Vagina (tissue), 2 donors: ENCODE data around the gene ASB14.

ENCODE experiments used
- CTCF ChIP-seq, 3 experiments: fragments of 450-650 bp in 2 of 3; fragments of 200-600 bp in 1 of 3; sonication (generic) in 1 of 3; IDR thresholded peaks; one replicate each; pipeline ENCODE4 v1.5.1; 2017 to 2019; ENCODE audit warnings: antibody characterized with exemption in 3 of 3, mild to moderate bottlenecking in 2 of 3, moderate library complexity in 2 of 3
- POLR2A ChIP-seq, 2 donors: fragments of 450-650 bp; IDR thresholded peaks; one replicate each; pipeline ENCODE4 v1.6.1; 2017; ENCODE audit warnings: antibody characterized with exemption in 2 of 2, mild to moderate bottlenecking in 2 of 2, moderate library complexity in 2 of 2
- POLR2AphosphoS5 ChIP-seq, 2 donors: sonication (generic); formaldehyde crosslinking; IDR thresholded peaks; one replicate each; pipeline ENCODE4 v1.9.0; 2017; ENCODE audit warnings: antibody characterized with exemption in 2 of 2, mild to moderate bottlenecking in 2 of 2, low read depth in 1 of 2; ENCODE audit not compliant: insufficient read depth in 1 of 2

GRCh38 chr3:57274845-57275244, 17.6 kb downstream of the ASB14 start:
- TF ChIP-seq POLR2A (IDR thresholded peaks at IDR 0.05) = no peak
- no peak for TF ChIP-seq CTCF (IDR thresholded peaks at IDR 0.05)
- no peak for TF ChIP-seq POLR2AphosphoS5 (IDR thresholded peaks at IDR 0.05; ENCODE audit: insufficient read depth in 1 of 2, low read depth in 1 of 2)
